Kidney epithelial cell (primary cell): ENCODE measurements around the gene TENT5A. TPM values are rescaled to one million over a fixed set of nuclear protein-coding genes. Genes with fewer than 3 reads are reported as not detected.

Experiments
- DNase-seq: peaks from one replicate; pipeline ENCODE4 v3.0.0-alpha.2; 2010; ENCODE audit warnings: low read depth
- H3K27me3 ChIP-seq: 2 replicates; pipeline ENCODE4 v1.6.0; 2011; ENCODE audit warnings: low read length; ENCODE audit not compliant: control insufficient read depth, insufficient read depth
- H3K36me3 ChIP-seq: 2 replicates; pipeline ENCODE4 v1.5.1; 2011; ENCODE audit warnings: low read length; ENCODE audit not compliant: control insufficient read depth, insufficient read depth
- H3K4me3 ChIP-seq: 2 replicates; pipeline ENCODE4 v1.5.1; 2011; ENCODE audit warnings: low read depth, mild to moderate bottlenecking, control low read depth, low read length
- total RNA-seq: library from RNA; depleted of rRNA; stranded (reverse); fragments of >200 nt; gene quantifications from 2 replicates; pipeline ENCODE4 v1.2.3, GENCODE V29; 2015
- TF ChIP-seq, protein P1 (sequence below): IDR thresholded peaks from 2 replicates; pipeline ENCODE4 v1.5.1; 2011; ENCODE audit warnings: mild to moderate bottlenecking, moderate library complexity, low read length, control low read depth, inconsistent platforms; ENCODE audit not compliant: insufficient read depth, poor library complexity, severe bottlenecking

Gene TENT5A
- total RNA-seq, 1 donor from 2014 or later: 4.6 TPM

DNA sequence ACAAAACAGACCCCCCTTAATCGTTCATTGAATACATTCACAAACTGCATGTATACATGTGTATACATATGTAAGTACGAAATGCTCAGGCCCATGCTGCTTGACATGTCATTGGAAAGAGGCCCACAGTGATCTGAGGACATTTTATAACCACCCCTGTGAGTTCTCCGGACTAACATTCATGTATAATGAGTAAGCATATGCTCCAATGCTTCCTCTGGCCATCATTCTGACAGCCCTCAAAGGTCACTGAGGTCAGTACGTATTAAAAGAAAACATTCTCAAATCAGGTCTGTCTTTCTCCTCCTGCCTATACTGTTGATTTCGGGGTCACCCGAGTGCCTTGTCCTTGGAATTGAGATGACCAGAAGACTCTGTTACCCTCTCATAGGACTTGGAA, 54.9 kb downstream of the TENT5A start:
- Histone ChIP-seq H3K4me3 (no peak overlapping the region), H3K36me3 (no peaks in the 10 kb centered on the region), H3K27me3 (no peaks in the 10 kb centered on the region)
- TF ChIP-seq, protein P1, sequence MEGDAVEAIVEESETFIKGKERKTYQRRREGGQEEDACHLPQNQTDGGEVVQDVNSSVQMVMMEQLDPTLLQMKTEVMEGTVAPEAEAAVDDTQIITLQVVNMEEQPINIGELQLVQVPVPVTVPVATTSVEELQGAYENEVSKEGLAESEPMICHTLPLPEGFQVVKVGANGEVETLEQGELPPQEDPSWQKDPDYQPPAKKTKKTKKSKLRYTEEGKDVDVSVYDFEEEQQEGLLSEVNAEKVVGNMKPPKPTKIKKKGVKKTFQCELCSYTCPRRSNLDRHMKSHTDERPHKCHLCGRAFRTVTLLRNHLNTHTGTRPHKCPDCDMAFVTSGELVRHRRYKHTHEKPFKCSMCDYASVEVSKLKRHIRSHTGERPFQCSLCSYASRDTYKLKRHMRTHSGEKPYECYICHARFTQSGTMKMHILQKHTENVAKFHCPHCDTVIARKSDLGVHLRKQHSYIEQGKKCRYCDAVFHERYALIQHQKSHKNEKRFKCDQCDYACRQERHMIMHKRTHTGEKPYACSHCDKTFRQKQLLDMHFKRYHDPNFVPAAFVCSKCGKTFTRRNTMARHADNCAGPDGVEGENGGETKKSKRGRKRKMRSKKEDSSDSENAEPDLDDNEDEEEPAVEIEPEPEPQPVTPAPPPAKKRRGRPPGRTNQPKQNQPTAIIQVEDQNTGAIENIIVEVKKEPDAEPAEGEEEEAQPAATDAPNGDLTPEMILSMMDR: no peak
- no peak for DNase-seq

DNA sequence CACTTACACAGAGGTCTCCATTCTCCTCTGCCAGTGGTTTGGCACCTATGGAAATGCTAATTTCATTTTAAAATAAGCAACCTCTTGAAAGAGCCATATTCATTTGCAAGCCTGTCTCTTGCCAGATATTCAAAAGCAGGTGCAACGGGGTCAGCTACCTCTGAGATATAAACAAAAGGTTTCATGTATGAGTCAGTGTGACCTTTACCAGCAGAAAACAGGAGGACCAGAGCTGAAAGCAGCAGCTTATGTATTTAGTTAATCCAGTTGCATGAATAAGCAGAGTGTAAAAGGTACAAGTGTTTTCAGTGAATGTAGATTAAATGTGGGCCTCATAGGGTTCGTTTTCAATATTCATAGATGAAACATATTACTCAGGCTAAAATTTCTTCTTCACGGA, 56.0 kb downstream of the TENT5A start:
- H3K4me3 ChIP-seq: no peak overlapping the region
- DNase-seq: no peak
- TF ChIP-seq, protein P1: no peak
- no peaks in the 10 kb centered on the region for H3K36me3 ChIP-seq
- H3K27me3 ChIP-seq: no peaks in the 10 kb centered on the region
